ENCODE data around the gene TMCO4.
A peak's percentile ranks its signal among the peaks of the same experiment; 100 is the strongest.
"Not testable (repeated sequence)": the region's sequence is repeated elsewhere in the genome, so short reads cannot be mapped to it uniquely, and the experiment has no call there.

The TMCO4 gene

GRCh38 chr1:19799230-19800075 is at the start of gene TMCO4:
TSS of gene TMCO4 (minus strand) at chr1:19799916. CDS start at chr1:19780758, 19,158 bp downstream.
- DNase-seq (ENCODE audit: low read depth, low spot score): no peak

DNA sequence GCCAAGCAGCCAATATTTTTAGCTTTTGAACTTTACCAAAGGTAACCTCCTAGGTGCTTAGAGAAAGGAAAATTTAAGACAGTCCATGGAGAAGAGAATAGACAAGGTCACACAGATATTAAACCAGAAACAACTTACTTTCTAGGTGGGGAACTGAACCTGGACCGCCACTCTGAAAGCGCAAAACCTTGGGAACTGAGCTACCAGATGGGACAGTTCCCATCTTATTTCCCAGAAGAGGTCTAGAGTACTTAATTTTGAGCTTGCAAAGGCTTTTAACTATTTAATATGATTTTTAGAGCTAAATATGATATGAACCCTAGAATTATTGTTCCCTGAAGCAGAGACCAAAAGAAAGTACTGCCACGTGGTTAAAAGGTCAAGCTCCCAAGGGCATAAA is 49.6 kb upstream of the TMCO4 start:
- not testable (repeated sequence) for DNase-seq (ENCODE audit: low read depth, low spot score)

DNA sequence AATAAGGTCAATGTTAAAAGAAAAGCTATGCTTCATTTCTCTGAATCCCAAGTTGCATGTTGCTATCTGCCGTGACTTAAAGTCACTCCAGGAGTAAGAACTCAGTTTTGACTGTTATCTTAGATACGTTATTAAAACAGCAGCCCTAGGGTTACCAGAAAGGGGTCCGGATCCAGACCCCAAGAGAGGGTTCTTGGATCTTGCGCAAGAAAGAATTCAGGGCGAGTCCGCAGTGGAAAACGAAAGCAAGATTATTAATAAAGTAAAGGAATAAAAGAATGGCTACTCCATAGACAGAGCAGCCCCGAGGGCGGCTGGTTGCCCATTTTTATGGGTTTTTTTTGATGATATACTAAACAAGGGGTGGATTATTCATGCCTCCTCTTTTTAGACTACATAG is 47.6 kb upstream of the TMCO4 start:
- DNase-seq (ENCODE audit: low read depth, low spot score): not testable (repeated sequence)

GRCh38 chr1:19846338-19846737 is 46.6 kb upstream of the TMCO4 start:
- no peak for DNase-seq (ENCODE audit: low read depth, low spot score)

GRCh38 chr1:19845555-19845954 is 45.8 kb upstream of the TMCO4 start:
- no peak for DNase-seq (ENCODE audit: low read depth, low spot score)

- DNase-seq (ENCODE audit: low read depth, low spot score): no peak
These were observed 45.2 kb upstream of the TMCO4 start for GRCh38 chr1:19844731-19845495.

GRCh38 chr1:19840228-19840627 is 40.5 kb upstream of the TMCO4 start:
- no peak for DNase-seq (ENCODE audit: low read depth, low spot score)

GRCh38 chr1:19837866-19838265 is 38.1 kb upstream of the TMCO4 start:
- DNase-seq (ENCODE audit: low read depth, low spot score): no peak

- no peak for DNase-seq (ENCODE audit: low read depth, low spot score)
These were observed 35.9 kb upstream of the TMCO4 start for GRCh38 chr1:19835578-19835977.

- no peak for DNase-seq (ENCODE audit: low read depth, low spot score)
These were observed 31.7 kb upstream of the TMCO4 start for GRCh38 chr1:19831441-19831840.

GRCh38 chr1:19828546-19828945 is 28.8 kb upstream of the TMCO4 start:
- no peak for DNase-seq (ENCODE audit: low read depth, low spot score)

DNA sequence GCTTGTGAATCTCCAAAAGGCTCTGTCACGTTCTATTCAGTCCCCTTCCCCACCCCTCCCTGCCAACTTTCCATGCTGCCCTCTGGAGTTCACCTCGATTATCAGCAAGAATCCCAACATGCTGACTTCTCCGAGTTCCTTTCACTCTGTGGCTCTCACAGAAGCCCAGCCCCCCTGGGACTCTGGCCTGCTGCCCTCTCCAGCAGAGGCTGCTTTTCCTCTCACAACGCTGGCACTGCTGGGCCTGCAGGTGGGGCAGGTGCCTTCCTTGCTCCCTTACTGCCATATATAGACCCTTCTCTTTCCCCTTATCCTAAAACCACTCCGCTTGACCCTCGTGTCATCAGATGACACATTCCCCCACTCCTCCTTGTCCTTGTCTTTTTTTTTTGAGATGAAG is 25.6 kb upstream of the TMCO4 start:
- peak; percentile 67 for DNase-seq (ENCODE audit: low read depth, low spot score)

DNA sequence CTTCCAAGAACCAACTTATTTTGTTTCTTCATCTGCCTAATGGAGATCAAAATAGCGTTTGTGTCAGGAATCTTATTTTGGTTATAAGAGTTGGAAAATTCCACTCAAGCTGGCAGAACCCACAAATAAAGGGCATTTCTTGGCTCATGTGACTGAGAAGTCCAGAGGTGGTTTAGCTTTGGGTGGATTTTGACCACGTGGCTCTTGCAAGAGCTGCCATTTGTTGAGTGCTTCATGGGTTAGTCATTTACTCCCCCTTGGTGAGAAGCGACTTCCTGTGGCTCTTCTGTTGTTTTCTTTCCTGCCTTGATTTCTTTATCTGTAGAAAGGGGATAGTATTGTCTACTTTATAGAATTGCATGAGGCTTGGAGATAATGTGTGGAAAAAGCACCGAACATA is 24.8 kb upstream of the TMCO4 start:
- no peak for DNase-seq (ENCODE audit: low read depth, low spot score)

- DNase-seq (ENCODE audit: low read depth, low spot score): no peak
These were observed 24.3 kb upstream of the TMCO4 start for GRCh38 chr1:19824036-19824435.

DNA sequence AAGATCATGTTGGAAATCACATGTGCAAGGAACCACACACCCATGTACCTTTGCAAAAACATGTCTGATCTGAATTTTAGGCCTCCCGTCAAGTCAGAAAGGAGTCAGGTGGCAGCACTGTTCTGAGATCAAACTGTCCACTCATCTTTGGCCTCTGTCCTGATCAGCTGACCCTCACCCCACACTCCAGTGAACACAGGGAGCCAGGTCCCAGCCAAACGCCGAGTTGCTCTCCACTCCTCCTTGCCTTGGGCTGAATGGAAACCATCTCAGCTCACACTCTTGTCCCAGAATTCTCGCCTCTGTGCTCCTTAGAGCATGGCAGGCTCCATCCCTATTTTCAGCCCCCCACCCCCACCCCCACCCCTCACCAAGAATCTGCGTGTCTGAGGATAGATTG is 20.0 kb upstream of the TMCO4 start:
- no peak for DNase-seq (ENCODE audit: low read depth, low spot score)

- DNase-seq (ENCODE audit: low read depth, low spot score): no peak
These were observed 18.6 kb upstream of the TMCO4 start for GRCh38 chr1:19818324-19818723.

GRCh38 chr1:19817160-19817559 is 17.4 kb upstream of the TMCO4 start:
- no peak for DNase-seq (ENCODE audit: low read depth, low spot score)

- not testable (repeated sequence) for DNase-seq (ENCODE audit: low read depth, low spot score)
These were observed 17.0 kb upstream of the TMCO4 start for GRCh38 chr1:19816737-19817086.

- DNase-seq (ENCODE audit: low read depth, low spot score): no peak
These were observed 16.4 kb upstream of the TMCO4 start for GRCh38 chr1:19815801-19816736.

- no peak for DNase-seq (ENCODE audit: low read depth, low spot score)
These were observed 15.2 kb upstream of the TMCO4 start, which contains the start of gene RNF186 for GRCh38 chr1:19814681-19815503. TSS of gene RNF186 (minus strand) at chr1:19815283. CDS start at chr1:19815101, 182 bp downstream.

DNA sequence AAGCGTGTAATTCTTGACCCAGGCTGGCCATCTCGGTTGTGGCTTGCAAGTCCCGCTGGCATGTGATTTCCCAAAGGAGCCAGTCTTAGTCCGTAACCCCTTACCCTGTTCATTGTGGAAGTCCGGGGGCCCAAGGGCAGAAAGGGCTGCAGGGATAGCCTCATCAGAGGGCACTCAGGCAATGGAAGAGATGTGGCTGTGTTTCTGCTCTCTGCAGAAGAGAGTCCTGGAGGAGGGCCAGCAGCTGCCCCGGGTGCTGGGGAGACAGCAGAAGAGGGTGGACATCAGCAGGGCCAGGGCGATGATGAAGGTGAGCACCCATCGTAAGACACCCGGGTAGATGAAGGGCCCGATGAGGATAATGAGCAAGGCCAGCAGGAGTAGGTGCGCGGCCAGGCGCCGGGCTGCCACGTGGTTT is 14.5 kb upstream of the TMCO4 start:
- no peak for DNase-seq (ENCODE audit: low read depth, low spot score)
